WTC11 (cell line): ENCODE measurements around the gene HINFP.

ENCODE experiments used
- CREB1 ChIP-seq: sonication (generic); formaldehyde crosslinking; IDR thresholded peaks from 2 replicates; pipeline ENCODE4 v1.8.0; 2023; ENCODE audit warnings: mild to moderate bottlenecking, missing genetic modification reagents
- FOXJ3 ChIP-seq: sonication (generic); formaldehyde crosslinking; IDR thresholded peaks from 2 replicates; pipeline ENCODE4 v1.9.0; 2021; ENCODE audit warnings: missing genetic modification reagents, mild to moderate bottlenecking, borderline replicate concordance
- HMGXB4 ChIP-seq: sonication (generic); formaldehyde crosslinking; IDR thresholded peaks from 2 replicates; pipeline ENCODE4 v1.8.1; 2023; ENCODE audit warnings: mild to moderate bottlenecking, moderate library complexity, missing genetic modification reagents
- IRF2 ChIP-seq: sonication (generic); formaldehyde crosslinking; IDR thresholded peaks from 2 replicates; pipeline ENCODE4 v1.8.0; 2022; ENCODE audit warnings: low read depth, missing genetic modification reagents, borderline replicate concordance
- NFE2L1 ChIP-seq: sonication (generic); formaldehyde crosslinking; IDR thresholded peaks from 2 replicates; pipeline ENCODE4 v1.8.1; 2023; ENCODE audit warnings: missing genetic modification reagents
- SP1 ChIP-seq: sonication (generic); formaldehyde crosslinking; conservative IDR thresholded peaks from 2 replicates; pipeline ENCODE4 v1.8.1; 2022; ENCODE audit warnings: missing genetic modification reagents
- TCF7 ChIP-seq: sonication (generic); formaldehyde crosslinking; IDR thresholded peaks from 2 replicates; pipeline ENCODE4 v1.8.0; 2022; ENCODE audit warnings: mild to moderate bottlenecking, low read depth, missing genetic modification reagents, moderate library complexity
- USF2 ChIP-seq: sonication (generic); formaldehyde crosslinking; IDR thresholded peaks from 2 replicates; pipeline ENCODE4 v1.8.1; 2023; ENCODE audit warnings: mild to moderate bottlenecking, missing genetic modification reagents, moderate library complexity
- ZBTB21 ChIP-seq: sonication (generic); formaldehyde crosslinking; IDR thresholded peaks from 2 replicates; pipeline ENCODE4 v1.8.1; 2023; ENCODE audit warnings: mild to moderate bottlenecking, missing genetic modification reagents, borderline replicate concordance
- TF ChIP-seq, protein P1 (sequence below): fragments of 200-600 bp; IDR thresholded peaks from 2 replicates; pipeline ENCODE4 v1.8.0; 2022; ENCODE audit warnings: antibody characterized with exemption
- TF ChIP-seq, protein P2 (sequence below): sonication (generic); formaldehyde crosslinking; IDR thresholded peaks from 2 replicates; pipeline ENCODE4 v1.8.1; 2022; ENCODE audit warnings: mild to moderate bottlenecking, missing genetic modification reagents, moderate library complexity, borderline replicate concordance

DNA sequence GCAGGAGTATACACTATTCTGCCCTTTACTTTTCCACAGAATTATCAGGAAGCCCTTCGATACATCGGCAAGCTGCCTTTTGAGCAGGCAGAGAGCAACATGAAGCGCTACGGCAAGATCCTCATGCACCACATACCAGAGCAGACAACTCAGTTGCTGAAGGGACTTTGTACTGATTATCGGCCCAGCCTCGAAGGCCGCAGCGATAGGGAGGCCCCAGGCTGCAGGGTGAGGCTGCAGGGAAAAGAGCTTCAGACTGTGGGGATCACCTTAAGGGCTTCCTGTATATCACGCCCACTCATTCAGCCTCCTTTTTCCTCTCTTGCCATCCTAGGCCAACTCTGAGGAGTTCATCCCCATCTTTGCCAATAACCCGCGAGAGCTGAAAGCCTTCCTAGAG is 43.5 kb upstream of the HINFP start:
- TF ChIP-seq ZBTB21 (CRISPR knock-in tag) (no peak), SP1 (CRISPR knock-in tag) (no peak), CREB1 (CRISPR knock-in tag) (no peak), HMGXB4 (CRISPR knock-in tag) (no peak), FOXJ3 (no peak), TCF7 (CRISPR knock-in tag) (no peak), USF2 (CRISPR knock-in tag) (no peak), IRF2 (CRISPR knock-in tag) (no peak), NFE2L1 (CRISPR knock-in tag) (no peak)
- TF ChIP-seq, protein P1, sequence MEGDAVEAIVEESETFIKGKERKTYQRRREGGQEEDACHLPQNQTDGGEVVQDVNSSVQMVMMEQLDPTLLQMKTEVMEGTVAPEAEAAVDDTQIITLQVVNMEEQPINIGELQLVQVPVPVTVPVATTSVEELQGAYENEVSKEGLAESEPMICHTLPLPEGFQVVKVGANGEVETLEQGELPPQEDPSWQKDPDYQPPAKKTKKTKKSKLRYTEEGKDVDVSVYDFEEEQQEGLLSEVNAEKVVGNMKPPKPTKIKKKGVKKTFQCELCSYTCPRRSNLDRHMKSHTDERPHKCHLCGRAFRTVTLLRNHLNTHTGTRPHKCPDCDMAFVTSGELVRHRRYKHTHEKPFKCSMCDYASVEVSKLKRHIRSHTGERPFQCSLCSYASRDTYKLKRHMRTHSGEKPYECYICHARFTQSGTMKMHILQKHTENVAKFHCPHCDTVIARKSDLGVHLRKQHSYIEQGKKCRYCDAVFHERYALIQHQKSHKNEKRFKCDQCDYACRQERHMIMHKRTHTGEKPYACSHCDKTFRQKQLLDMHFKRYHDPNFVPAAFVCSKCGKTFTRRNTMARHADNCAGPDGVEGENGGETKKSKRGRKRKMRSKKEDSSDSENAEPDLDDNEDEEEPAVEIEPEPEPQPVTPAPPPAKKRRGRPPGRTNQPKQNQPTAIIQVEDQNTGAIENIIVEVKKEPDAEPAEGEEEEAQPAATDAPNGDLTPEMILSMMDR: no peak
- TF ChIP-seq, protein P2, sequence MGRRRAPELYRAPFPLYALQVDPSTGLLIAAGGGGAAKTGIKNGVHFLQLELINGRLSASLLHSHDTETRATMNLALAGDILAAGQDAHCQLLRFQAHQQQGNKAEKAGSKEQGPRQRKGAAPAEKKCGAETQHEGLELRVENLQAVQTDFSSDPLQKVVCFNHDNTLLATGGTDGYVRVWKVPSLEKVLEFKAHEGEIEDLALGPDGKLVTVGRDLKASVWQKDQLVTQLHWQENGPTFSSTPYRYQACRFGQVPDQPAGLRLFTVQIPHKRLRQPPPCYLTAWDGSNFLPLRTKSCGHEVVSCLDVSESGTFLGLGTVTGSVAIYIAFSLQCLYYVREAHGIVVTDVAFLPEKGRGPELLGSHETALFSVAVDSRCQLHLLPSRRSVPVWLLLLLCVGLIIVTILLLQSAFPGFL (CRISPR knock-in tag): no peak
